Activated T-helper 9 cell treated with anti-CD3 and anti-CD28 coated beads, Interleukin-2, amount 50 U/mL, for 16 hours (primary cell): ENCODE measurements around the gene CD300A.

ENCODE experiments used
- DNase-seq: peaks from one replicate; pipeline ENCODE4 v3.0.0-alpha.2; 2020; ENCODE audit warnings: low read depth

Gene CD300A

DNA sequence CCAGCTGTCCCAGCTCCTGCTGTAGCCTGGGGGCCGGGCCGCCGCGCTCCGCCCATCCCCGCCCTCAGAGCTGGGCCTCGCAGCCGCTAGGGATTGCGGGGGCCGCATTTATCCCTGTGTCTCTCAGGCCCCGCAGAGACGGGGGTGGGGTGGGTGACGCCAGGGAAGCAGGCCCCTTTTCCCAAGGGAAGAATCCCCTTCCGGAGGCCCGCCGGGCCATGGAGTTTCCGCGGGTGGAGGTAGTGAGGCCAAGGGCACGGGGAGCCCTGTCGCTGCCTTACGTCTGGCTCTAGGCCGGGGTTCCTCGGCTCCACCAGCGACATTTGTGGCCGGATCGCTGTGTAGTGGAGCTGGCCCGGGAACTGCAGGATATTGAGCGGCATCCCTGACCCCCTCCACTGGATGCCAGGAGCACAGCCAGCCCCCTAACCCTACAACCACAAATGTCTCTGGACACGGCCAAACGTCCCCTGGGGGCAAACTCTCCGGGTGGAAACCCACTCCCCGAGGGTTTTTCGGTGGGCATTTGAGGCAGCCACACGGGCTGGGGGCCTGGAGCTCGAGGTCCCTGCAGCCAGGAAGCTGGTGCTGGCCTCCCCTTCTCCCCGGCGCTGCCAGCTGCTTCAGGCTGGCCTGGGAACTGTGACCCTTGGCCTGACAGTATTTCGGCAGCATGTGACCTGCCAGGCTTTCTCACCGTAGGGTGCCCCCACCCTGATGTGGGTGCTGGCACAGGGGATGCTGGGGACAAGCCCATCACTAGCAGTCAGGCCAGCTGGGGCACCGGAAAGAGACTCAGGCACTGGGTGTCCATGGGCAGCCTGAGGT is 12.0 kb upstream of the CD300A start:
- peak; percentile 55 for DNase-seq

DNA sequence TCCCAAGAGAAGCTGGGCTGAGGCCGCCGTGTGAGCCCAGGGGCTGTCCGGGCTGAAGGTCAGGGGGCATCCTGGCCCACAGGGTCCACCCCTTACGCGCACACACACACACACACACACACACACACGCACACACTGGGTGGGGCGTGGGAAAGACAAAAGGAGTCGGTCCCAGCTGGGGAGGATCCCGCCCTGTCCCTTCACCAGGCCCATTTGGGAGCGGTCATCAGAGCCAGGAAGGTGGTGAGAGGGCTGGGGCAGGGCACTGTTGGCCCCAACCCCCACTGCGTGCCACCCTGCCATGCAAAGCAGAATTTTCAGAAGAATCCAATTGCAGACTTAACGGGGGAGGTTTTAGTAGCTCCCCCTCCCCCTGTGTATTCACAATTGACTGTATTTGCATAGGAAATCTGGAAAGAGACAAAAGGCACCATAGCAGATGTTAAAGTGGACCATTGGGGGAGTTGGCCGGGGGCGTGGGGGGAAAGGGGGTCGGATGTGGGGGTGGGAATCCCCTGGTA is 11.3 kb upstream of the CD300A start:
- DNase-seq = no peak

DNA sequence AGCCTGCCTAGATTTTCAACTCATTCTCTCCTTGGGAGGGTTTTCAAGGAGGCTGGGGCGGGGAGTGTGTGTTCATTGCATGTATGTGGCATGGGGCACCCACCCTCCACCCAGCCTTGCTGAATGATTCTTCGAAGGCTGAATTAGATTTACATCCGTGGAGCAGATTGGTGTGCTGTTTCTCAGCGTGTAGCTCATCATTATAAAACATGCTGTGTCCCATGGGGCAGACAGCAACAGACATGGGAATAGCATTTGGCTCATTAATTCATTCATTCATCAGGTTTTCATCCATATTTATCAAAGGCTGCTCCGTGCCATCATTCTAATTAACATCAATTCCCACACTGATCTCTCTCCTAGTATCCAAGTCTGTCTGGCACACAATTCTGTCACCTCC is 10.6 kb upstream of the CD300A start:
- no peak for DNase-seq

DNA sequence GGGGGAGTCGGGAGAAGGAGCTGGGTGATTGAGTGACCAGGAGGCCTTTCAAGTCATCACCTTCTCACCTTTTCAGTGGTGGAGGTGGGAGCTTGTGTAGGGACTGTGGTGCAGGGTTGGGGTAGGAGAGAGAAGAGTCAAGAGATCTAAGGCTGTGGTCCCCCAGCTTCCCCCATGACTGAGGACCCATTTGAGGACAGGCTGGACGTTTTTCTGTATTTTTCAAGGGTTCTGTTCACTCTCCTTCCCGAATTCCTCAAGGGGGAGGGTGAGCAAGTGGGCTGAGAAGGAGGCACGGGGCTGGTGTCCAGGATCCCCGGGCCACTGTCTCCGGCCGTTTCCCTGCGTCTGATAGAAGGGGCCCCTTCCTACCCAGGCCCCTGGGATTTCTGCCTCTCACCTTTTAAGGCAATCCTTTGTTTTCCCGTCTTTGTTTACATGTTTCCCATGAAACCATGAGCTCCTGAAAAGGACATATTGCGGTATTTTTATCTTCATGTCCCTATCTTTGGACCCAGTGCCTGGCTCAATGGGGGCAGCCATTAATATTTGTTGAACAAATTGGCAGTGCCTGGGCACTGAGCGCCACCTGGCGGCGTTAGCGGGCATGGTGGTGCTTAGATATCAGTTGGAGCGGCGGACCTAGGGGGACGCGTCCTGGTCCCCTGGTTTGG is 9.2 kb upstream of the CD300A start:
- peak; percentile 64 for DNase-seq

DNA sequence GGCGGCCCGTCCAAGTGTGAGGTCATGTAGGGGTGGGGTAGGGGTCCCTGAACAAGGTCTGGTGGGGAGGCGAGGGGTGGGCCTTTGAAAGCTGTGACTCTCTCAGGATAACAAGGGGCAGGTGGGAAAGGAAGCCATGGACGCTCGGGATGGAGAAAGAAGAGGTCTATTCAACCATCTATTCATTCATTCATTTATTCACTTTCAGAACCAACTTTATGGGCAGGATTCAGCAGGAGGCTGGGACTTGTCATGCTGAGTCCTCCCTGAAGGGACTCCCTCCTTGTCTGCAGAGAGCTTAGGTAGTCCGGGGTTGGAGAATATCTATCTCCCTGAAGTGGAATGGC is 8.6 kb upstream of the CD300A start:
- DNase-seq = no peak

DNA sequence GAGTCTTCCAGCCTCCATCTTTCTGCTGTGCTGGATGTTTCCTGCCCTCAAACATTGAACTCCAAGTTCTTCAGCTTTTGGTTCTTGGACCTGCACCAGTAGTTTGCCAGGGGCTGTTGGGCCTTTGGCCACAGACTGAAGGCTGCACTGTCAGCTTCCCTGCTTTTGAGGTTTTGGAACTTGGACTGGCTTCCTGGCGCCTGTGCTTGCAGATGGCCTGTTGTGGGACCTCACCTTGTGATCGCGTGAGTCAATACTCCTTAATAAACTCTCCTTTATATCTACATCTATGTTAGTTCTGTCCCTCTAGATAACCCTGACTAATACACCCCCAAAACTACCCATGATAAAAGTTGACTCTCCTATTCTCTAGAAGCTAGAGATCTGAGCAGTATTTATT is 7.6 kb upstream of the CD300A start:
- DNase-seq = no peak

DNA sequence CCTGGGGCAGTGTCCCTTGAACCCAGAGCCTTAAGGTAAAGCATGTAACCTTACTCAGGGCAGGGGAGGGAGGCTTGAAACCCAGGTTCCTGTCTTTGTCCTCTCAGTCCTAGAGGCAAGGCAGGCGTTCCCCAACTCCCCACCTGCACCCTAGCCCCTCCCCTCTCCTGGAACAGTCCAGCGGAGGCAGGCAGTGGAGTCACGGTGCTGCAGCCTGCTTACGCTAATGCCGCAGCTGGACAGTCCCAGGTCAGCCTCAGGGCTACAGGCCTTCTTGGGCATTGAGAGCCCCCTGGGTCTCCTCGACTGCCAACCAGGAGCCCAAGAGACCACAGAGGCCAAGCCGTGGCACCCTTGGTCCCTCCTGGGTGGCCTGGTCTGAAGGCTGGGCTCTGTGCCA is 6.8 kb upstream of the CD300A start:
- no peak for DNase-seq

DNA sequence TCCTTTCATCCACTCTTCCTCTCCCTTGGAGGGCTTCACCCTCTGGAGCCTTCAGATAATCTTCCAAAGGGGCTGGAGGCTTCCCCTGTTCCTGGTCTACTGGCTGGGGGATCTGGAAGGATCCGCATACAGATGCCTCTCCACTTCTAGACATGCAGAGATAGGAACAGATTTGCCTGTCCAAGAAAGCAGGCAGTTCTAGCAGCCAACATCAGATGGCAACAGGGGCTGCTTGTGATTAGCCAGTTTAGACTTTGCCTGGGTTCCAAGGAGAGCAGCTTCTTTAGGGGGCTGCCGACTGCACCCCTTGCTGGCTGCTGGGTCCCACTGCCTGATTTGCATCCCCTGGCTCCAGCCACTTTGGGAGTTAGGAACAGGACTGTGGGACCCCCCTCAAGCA is 6.2 kb upstream of the CD300A start:
- DNase-seq = no peak

DNA sequence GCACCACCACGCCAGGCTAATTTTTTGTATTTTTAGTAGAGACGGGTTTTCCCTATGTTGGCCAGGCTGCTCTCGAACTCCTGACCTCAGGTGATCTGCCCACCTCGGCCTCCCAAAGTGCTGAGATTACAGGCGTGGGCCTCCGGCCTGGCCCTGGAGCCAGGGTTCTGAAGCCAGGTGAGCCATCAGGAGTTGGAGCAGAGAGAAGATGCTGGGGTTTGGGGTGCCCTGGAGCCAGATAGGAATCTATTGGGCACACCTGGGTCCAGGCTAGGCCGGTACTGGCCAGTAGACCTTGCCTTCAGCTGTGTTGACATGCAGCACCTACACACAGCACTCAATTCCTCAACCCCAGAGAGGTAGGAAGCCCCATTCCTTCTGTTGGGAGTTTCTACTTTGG is 5.4 kb upstream of the CD300A start:
- DNase-seq = no peak

DNA sequence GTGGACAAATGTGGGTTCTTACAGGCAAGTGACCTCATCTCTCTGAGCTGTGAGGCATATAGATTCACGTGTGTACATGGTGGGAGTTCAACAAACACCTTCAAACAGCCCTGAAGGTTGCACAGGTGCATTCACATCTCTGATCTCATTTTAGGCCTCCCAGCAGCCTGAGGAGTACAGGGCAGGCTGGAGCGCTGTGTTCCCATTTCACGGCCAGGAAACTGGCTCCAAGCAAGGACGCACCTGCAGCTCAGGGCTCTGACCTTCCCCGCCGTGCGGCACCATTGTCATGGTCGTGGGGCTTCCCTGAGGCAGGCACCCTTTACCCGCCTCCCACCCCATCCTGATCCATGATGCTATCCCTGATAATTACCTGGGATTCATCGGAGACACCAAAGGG is 4.8 kb upstream of the CD300A start:
- no peak for DNase-seq

DNA sequence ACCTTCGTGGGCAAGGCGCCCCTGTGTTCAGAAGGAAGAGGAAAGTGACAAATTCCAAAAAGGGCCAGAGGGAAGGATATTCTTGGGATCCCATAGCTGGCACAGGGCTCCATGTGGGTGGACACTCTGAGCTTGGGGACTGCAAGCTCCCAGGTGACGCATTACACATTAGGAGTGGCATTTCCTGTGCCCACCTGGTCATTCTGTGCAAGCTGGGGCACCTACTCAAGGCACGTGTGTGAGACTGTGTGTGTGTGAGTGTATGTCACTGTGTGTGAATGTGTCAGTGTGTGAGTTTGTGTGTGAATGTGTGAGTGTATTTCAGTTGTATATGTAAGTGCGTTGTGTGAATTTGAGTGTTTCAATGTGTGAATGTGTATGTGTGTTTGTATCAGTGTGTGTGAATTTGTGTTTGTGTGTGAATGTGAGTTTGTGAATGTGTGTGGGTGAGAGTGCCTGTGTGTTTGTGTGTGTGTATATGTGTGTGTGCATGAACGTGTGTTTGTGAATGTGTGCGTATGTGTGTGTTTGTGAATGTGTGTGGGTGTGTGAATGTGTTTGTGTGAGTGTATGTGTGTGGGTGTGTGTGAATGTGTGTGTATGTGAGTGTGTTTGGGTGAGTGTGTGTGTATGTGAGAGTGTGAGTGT is 1.6 kb upstream of the CD300A start:
- DNase-seq = no peak

DNA sequence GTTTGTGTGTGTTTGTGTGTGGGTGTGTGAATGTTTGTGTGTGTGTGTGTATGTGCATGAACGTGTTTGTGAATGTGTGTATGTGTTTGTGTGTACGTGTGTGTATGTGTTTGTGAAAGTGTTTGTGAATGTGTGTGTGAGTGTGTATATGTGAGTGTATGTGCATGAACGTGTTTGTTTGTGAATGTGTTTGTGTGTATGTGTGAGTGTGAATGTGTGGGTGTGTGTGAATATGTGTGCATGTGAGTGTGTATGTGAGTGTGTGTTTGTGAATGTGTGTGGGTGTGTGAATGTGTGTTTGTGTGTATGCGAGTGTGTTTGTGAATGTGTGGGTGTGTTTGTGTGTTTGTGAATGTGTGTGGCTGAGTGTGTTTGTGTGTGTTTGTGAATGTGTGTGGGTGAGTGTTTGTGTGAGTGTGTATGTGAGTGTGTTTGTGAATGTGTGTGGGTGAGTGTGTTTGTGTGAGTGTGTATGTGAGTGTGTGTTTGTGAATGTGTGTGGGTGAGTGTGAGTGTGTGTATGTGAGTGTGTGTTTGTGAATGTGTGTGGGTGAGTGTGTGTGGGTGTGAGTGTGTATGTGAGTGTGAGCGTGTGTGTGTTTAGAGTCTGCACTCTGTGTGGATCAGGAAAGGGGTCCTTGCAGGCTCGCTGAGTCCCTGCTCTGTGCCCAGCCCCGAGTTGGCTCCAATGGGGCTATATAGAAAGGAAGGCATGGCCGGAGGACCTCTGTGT is 890 bp upstream of the CD300A start:
- DNase-seq = no peak

DNA sequence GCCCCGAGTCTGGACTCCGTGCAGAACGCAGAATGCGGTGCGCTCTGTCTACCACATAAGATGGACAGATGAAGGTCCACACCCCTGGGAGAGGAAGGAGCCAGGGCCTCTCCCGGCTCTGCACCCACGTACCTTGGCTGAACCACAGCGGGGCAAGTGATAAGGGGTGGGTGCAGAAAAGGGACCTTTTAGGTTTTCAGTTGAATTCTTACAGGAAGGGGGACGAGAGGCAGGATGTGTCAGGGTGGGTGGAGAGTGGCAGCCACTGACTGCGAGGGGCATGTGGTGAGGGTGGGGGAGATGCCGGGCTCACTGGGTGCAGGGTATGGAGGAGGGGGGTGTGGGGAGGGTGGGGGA is 372 bp downstream of the CD300A start:
- no peak for DNase-seq

DNA sequence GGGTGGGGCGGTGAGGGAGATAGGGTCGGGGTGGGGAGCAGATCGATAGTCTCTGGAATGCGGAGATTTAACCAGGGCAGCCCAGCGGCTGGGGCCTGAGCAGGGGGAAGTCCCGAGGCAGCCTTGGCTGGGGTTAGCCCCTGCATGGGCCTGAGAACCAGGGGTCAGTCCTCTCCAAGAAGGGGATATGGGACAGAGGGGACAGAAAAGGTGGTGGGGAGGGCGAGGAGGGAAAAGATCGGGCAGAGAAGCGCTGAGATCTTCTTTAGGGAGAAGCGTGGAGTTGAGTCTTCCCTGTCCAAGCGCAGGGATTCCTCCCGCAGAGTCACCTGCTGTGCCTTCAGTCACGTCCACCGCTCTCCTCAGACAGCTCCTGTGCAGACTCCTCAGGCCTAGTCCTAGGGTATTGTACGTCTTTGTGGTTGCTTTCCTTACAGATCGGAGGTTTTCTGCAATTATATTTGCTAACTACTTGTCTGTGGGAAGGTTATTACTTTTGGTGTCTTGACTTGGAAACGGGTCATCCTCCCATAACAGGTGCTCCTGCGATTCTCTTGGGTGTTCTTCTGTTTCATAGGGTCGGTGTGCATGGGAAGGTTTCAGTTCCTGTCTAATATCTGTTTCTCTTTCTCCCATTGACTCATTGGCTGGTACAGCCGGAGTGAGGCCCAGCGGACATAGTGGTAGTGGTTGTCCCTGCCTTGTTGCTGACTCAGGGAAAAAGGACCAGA is 952 bp downstream of the CD300A start:
- no peak for DNase-seq

DNA sequence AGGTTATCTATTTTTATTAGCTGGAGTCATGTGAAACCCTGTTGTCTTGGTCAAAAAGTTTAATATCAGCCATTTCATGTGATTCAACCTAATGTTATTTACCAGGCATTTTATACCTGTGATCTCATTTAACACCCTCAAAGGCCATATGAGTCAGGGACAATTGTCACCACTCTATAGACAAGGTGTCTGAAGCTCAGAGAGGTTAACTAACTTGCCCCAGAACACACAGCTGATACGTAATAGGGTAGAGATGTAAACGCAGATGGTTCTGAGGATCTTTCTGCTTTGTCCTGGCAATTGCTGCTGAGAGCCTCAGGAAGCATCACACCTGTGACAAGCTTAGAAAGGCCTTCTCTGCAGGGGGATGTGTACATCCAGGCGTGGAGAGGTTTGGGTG is 4.9 kb downstream of the CD300A start:
- no peak for DNase-seq

DNA sequence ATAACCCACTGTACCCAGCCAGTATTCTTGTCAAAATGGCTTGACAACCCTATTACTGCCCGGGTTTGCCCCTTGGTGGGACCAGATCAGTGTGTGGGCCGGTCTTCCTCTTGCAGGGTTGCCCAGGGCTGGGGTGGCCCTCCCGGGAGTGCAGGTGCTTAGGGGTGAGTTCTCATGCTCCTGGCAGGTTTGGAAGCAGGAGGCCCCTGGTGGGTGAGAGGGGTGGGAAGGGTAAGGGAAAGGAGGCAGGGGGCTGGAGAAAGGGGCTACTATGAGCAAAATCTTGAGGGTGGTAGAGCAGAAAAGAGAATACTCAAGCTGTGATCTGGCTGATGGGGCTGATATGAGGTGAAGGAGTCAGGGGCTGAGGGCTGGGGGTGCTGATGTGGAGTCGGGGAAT is 6.5 kb downstream of the CD300A start:
- DNase-seq = no peak

DNA sequence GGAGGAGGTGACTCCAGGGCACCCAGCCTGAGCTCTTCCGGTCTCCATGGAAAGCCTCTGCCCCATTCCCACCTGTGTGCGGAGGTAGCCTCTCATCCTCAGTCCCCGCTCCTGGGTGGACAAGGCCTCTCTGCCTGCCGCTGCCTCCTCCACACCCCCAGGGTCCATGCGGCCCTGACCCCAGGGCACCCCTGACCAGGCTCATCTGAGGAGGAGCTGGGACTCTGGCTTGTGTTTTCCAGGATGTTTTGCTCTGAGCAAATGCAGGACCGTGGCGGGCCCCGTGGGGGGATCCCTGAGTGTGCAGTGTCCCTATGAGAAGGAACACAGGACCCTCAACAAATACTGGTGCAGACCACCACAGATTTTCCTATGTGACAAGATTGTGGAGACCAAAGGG is 6.9 kb downstream of the CD300A start:
- no peak for DNase-seq

DNA sequence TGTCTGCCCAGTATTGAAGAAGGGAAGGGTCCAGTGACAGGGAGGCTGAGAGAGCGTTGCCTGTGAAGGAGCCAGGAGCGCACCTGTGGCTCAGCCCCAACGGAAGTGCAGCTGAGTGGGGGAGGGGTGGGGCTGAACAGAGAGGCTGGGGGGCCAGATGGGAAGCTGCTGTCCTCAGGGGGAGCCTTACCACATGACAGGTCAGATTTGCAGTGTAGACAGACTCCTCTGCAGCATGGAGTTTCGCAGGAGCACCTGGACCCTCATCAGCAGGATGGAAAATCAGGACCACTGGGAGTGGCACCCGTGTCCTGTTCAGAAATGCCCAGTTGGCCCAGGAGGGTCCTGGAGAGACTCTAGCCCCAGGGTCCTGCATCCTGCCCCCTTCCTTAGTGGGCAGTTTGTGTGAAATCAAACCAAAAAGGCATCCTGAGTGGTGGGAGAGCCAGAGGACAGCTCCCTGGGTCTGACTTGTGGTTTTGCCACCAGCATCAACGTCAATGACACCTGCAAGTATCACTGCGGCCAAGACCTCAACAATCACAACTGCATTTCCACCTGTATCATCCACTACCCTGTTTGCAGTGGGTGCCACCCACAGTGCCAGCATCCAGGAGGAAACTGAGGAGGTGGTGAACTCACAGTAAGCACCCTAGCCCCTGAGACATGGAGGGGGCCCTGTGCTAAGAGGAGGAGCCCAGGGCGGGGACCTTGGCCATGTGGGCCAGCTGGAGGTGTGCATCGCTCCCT is 7.8 kb downstream of the CD300A start:
- no peak for DNase-seq

DNA sequence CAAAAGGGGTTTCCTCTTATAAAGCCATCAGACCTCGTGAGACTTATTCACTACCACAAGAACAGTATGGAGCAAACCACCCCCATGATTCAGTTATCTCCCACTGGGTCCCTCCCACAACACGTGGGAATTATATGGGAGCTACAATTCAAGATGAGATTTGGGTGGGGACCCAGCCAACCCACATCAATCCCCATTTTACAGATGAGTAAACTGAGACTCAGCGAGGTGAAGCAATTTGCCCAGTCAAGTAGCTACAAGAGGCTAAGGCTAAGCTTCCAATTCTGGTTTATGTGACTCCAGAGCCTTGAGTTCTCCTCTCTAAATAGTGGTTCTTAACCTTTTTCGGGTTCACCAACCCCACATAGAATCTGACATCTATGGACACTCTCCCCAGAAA is 8.8 kb downstream of the CD300A start:
- DNase-seq = no peak

DNA sequence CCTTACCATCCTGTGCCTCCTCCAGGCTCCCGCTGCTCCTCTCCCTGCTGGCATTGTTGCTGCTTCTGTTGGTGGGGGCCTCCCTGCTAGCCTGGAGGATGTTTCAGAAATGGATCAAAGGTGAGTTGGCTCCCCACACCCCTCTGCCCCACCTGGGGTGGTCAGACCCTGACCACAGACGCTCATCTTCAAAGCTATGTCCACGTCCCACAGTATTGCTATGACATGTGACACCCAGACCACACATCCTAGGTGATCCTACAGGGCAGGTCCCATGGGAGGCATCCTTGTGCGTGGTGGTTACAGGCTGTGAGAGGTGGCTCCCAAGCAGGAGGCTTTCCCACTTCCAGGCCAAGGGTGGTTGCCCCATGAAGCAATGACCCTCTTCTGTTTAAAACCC is 11.0 kb downstream of the CD300A start:
- no peak for DNase-seq

DNA sequence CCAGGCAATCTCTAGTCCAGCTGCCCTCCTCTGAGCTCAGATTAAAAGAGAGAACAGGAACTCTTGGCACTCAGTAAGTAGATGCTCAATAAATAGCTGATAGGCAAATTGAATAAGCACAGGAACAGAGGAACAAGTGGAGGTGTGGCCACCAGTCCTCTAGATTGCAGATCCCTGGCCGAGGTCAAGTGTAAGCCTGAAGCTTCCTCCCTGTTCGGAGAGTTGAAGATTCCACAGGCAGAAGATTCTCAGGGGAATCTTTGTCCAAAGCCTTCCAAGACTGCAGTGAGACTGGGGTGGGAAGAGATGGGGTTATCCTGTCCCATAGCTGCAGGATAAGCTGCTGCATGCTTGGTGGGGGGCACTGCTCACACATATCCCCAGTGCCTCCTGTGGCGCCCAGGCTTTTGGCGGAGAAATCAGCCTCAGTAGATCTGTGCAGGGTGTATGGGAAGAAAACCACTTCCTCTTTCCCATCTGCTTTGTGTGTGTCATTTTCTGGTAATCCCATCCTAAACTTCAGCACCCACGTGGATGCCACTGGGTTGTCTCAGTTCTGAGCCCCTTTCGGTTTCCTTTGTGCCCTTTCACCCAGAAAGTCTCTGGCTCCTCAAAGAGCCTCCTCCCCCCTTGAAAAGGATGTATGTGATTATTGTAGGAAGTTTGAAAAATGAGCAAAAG is 12.1 kb downstream of the CD300A start:
- no peak for DNase-seq
